Activated T-helper 9 cell treated with anti-CD3 and anti-CD28 coated beads, Interleukin-2, amount 50 U/mL, for 16 hours (primary cell): ENCODE measurements around the gene SVEP1.
"Not testable (repeated sequence)": the region's sequence is repeated elsewhere in the genome, so short reads cannot be mapped to it uniquely, and the experiment has no call there.

Source experiments
- DNase-seq: peaks from one replicate; pipeline ENCODE4 v3.0.0-alpha.2; 2020; ENCODE audit warnings: low read depth

Gene SVEP1

DNA sequence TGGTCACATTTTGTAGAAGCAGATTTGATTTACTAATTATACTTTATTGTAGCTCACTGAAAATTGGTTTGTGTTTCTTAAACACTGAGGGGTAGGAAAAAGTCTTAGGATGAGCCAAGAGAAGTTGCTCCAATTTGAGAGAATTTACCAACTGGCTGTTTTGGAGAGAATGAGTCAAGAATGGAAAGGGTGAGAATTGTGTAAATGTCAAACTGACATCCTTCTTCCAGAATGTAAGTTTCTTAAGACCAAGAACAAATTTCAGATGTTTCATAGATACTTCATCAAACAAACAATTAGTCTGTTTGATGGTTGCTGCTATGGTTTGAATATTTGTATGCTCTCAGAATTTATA, 135.7 kb downstream of the SVEP1 start:
- DNase-seq = no peak

DNA sequence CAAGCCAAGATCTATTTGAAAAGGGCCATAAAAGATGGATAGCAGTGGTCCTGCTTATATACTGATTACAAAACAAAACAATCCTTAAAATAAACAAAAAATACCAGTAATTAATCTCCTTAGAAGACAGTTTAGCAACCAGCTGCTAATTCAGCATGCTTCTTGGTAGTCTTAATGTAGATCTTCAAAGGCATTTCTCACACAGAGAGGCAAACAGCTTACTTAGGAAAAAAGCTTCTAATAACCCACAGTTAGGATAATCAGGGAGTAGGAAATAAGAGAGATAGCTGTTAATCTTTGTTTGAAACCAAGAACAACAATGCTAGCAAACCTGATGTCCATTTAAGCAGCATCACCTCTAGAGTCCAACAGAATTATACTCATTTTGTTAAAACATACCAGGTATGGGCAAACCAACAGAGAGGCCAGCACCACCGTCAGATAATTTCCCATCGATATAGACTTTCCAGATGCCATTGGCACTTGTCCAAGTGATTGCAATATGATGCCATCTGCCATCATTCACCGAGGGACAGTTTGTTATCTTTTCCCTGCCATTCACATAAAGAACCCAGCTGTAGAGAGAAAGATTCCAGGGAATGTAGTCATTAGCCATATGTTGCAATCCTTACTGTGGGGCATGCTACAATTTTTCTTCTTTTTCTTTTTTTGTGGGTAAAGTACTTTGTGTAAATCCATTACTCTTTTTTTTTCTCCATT, 136.2 kb downstream of the SVEP1 start:
- no peak for DNase-seq

DNA sequence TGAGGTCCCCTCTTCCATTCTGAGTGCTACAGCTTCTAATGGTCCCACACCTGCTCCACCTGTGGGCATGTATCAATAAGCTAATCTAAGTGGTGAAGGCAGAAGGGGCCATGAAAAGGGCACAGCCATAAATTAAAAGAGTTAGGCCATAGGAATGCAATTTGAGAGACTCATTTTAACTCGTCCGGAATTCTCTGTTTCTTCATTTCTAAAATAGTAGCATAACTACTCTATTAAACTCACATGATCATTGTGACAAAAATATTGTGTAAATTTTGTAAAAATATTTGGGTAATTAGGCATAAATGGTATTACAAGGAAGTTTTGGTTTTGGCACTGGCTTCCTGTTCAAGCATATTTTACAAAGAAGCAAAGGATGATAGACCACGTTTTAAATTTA, 138.7 kb downstream of the SVEP1 start:
- DNase-seq = no peak

GRCh38 chr9:110440172-110440571, 139.4 kb downstream of the SVEP1 start:
- no peak for DNase-seq

- DNase-seq = no peak
These were observed 147.3 kb downstream of the SVEP1 start for GRCh38 chr9:110432253-110432652.

DNA sequence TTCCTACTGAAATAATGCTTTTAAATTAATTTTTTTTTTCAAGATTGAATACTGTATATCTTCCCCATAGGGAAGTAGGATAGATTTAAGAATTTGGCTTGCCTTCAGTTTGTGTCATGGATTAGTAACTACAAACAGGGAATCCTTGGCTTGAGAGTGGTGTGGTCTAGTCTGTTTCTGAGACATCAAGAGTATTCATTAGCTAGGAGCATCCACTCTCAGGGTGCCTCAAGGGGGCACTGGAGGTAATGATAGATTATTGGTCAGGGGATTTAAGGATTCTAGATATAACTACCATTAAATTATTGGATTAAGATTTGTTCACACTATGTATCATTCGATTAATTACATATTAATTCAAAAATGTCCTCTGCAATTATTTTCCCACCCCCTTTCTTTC, 150.1 kb downstream of the SVEP1 start:
- no peak for DNase-seq

DNA sequence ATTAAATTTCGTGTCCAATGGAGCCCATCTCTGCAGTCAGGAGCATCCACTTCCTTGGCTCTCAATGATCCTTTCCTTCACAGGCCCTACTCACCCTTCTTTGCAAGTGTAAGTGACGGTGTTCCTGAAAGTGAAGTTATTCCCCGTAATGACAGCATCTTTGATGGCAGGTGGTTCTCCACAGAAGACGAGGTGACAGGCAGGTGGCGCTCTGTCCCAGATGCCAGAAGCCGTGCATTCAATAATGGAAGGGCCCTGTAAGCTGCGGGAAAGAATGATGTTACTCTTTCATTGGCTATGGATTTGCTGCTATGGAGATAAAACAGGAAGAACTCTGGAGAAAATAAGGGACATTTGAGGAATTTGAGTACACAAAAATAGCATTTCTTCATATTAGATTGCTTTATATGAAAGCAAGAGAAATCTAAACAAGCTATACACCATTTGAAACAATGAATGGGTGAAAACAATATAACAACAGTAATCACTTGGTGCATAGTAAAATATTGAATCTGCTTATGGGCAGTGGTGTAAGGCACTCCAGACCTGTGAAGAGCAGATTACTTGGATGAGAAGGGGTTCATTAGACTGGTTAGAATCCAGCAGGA, 151.9 kb downstream of the SVEP1 start:
- no peak for DNase-seq

DNA sequence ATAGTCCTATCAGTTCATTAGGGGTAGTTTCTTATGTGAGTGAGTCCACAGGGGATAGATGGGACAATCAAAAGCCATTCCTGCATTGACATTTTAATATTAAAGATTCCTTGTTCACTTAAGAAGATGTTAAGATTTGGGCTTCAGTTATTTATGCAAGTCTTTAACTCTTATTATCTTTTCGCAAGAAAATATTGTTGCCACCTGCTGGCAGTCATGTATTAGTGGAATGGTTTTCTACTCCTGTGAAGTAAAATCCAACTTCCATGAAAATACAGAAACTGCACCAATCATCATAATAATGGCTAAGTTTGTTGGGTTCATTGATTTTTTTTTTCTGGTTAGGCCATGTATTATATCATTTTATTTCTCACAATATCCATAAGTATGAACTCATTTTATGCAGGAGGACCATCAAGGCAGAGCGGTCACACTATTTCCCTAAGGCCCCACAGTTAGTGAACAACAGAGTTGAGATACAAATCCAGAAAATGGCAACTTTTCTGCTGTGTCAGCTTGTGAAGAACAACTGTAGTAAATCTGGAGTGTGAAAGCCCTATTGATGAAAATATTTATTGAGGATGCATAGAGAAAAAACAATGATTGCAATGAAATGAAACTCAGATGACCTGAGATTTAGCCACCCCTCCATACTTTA, 153.4 kb downstream of the SVEP1 start:
- DNase-seq = no peak

DNA sequence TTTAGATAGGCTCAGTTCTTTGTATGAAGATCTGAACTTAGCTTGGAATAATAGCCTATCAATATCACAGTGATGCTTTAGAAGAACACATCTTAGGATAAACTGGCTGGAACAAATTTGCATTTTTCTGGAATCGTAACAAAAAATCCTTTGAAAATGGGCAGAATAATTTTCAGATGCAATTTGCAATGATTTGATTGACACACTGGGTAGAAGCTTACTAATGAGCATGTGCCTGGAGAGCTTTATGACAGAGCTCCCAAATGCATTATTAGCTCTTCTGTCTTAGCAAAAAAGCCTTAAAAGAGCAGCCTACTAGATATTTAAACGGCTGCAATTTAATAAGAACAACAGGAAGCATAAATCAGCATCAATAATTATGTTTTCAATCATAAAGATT, 165.1 kb downstream of the SVEP1 start:
- no peak for DNase-seq

DNA sequence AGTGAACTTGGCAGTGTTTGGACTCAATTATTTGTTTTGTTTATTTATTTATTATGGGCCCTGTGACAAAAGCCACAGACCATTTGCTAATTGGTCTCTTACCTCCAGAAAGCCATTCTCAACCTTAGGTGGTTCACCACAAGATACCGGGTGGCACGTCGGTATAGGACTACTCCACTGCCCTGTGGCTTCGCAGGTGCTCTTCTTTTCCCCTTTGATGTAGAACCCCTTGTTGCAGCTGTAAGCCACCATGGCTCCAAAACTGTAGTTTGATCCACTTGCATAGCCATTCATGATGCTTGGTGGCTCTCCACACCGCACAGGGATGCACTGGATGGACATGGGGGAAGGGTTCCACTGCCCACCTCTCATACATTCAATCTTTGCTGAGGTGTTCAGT, 168.6 kb downstream of the SVEP1 start:
- DNase-seq = no peak

DNA sequence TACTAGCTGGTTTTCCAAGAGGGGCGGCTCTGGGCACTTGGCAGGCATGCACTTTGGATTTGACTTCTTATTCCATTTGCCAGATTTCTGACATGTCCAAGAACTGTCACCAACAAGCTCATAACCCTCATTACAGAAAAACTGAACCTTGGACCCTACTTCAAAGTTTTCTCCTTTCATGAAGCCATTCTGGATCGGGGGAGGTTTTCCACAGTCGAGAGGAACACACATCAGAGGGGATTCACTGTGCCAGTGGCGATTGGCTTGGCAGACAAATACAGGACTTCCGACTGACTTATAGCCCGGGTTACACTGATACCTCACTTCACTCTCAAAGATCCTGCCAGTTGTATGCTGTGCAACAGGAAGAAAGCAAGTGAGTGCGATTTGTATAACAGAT, 170.9 kb downstream of the SVEP1 start:
- DNase-seq = no peak

DNA sequence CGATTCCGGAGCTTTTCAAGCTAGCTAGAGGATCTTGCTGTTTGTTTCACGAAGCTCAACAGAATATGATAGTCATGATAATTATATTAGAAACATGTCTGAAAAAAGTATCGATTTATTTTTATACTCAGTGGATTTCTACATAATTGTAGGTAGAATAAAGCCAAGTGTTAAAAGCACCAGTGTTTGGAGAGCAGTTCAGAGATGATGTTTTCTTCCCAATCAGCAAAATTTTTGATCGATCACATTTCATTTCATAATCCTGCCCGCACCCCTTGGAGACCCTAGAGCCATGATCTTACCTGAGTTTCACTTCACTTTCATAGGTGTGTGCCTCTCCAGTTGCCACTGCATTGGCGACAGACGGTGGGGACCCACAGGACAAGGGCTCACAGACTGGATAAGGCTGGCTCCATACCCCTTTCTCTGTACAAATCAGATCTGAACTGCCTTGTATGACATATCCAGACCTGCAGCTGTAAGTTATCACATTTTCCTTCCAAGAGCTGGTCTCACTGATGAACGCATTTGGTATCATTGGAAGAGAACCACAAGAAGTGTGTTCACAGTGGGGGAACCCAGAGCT, 173.6 kb downstream of the SVEP1 start:
- no peak for DNase-seq

DNA sequence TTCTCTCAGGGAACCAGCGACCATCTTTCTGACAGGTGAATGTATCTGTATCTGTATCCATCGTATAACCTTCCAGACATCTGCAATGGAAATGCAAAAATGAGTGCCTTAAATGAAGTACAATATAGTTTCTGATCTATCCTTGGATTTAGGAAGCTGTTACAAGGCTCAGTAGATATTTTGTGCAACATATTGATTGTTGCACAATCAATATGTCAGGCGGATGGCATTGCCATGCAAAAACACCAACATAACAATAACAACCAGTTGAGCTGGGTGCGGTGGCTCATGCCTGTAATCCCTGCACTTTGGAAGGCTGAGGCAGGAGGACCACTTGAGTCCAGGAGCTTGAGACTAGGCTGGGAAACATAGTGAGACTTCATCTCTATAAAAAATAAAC, 175.1 kb downstream of the SVEP1 start:
- DNase-seq = no peak

DNA sequence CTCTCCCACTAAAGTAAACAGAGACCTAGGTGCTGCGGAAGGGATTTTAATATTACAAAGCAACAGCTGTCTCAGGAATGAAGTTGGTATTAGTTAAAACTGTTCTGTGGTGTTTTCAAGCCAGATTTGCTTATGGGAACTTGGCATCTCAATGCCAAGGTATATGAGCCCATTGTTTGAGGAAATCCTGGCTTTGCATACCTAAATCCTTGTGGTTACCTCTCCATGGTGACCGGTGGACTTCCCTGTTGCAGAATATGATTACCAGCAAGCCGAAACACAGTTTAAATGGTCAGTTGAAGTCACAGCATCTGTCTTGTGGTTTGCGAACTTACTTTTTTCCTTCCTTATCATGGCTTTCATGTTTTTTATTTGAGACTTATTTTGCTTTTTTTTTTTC, 179.6 kb downstream of the SVEP1 start:
- DNase-seq = no peak

DNA sequence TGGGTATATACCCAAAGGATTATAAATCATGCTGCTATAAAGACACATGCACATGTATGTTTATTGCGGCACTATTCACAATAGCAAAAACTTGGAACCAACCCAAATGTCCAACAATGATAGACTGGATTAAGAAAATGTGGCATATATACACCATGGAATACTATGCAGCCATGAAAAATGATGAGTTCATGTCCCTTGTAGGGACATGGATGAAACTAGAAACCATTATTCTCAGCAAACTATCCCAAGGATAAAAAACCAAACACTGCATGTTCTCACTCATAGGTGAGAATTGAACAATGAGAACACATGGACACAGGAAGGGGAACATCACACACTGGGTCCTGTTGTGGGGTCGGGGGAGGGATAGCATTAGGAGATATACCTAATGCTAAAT, 180.5 kb downstream of the SVEP1 start:
- DNase-seq = not testable (repeated sequence)

DNA sequence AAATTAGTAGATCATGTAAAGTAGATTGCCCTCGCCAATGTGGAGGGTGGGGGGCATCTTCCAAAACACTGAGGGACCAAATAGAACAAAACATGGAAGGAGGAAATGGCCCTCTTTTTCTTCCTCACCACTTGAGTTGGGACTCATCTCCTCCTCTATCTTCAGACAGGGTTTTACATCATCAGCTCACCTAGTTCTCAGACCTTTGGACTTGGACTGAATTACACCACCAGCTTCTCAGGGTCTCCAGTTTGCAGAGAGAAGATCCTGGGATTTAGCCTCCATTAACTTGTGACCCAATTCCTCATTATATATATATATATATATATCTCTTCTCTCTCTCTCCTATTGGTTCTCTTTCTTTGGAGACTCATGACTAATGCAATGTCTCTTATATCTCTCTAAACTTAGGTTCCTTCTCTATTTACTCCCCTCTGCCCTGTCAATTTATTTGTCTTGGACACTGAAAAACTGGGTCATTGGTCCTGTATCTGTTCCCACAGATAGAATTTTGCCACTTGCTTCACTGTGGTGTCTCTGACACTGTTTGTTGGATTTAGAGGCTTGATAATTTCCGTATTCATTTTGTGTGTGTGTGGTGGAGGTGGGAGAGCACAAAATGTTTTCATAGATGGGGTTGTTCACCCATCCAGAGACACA, 187.6 kb downstream of the SVEP1 start:
- no peak for DNase-seq

GRCh38 chr9:110389148-110389750, 190.3 kb downstream of the SVEP1 start:
- DNase-seq = no peak

- no peak for DNase-seq
These were observed 196.1 kb downstream of the SVEP1 start for GRCh38 chr9:110383491-110383890.

- DNase-seq = no peak
These were observed 196.8 kb downstream of the SVEP1 start for GRCh38 chr9:110382731-110383130.

DNA sequence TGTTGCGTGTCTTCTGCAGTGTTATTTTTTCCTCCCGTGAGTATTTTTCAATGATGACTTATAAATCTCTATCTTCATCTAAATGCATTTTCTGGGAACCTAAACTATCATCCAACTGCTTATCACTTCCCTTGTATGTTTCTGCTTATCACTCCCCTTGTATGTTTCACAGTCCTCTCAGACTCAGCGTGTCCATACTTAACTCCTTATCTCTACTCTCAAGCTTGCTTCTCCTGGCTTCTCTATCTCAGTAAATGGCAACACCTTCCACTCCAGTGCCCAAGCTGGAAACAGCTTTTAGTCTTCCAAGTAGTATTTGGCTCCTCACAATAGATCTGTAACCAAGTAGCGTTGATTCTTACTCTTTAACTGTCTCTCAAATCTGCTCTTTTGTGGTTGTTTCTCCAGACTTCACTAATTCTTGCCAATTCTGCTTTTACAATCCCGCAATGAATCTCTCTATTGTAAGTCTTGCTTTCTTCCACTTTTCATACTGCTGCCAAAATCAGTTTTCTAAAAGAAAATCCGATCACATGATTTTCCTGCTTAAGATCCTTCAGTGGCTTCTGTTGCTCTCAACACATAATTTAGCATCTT, 208.0 kb downstream of the SVEP1 start:
- no peak for DNase-seq

DNA sequence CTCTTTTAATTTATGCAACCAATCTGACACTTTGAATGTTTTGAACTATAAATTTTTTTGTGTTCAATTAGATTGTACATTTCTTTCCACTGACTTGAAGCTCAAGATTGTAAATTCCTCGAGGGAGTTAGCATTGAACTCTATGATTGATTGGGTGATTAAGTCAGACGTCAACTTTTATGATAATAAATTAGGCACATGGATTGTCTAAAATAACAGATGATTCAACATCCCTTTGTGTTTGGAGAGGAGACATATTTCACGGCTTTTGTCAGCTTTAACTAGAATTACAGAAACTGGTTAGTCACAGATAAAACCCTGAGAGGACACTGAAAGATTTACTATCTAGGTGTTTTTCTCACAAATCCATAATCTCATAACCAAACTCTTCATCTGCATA, 209.2 kb downstream of the SVEP1 start:
- no peak for DNase-seq

DNA sequence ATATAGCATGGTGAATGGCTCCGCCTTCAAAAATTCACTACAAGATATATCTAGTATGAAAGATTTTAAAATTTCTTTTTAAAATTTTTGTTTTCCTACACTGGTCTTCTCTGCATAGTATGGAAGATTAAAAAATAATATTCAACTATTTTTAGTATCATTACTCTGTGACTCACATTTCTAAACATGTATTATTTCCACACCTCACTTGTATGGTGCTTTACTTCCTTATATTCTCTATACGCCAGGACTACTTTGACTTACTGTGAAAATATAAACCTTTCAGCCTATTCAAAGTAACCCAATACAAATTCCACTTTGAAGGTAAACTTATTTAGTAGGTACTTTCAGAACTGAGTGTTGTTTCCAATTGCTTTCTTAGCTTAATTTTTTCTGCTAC, 215.1 kb downstream of the SVEP1 start:
- no peak for DNase-seq
